ENCODE results near the gene SPTBN1.

DNA sequence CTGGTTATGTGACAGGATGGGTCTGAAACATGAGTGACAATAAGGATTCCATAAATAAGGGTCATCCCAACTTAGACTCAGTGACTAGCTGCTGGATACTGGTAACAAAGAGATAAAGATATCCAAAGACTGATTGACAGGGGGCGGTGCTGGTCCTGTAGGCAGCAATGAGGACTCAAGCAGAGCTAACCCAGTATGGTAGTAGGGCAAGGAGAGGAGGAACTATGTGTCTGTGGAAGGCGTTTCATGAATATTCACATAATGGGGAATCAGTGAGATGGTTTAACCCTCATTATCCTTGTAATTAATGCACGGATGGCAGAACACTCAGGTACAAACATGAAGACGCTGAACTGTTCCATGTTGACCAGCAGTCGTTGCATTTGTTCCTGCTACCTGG, 164.8 kb downstream of the SPTBN1 start:
- no peak for TF ChIP-seq TAF1 (IDR thresholded peaks at IDR 0.05; ENCODE audit: control insufficient read depth, extremely low read depth, insufficient read depth, low read length, severe bottlenecking)
- no peak for TF ChIP-seq CTCF (IDR thresholded peaks at IDR 0.05 in 2 of 3, conservative IDR thresholded peaks at IDR 0.05 in 1 of 3; ENCODE audit: insufficient read depth in 2 of 3, low read depth in 1 of 3, low read length in 3 of 3)
- TF ChIP-seq JUNB (CRISPR knock-in tag; conservative IDR thresholded peaks at IDR 0.05) = no peak
- no peak for TF ChIP-seq SP1 (CRISPR knock-in tag; IDR thresholded peaks at IDR 0.05)
- TF ChIP-seq MAFK (IDR thresholded peaks at IDR 0.05; ENCODE audit: low read length) = no peak
- TF ChIP-seq RCOR1 (IDR thresholded peaks at IDR 0.05; ENCODE audit: borderline replicate concordance in 1 of 2, low read depth in 2 of 2, low read length in 2 of 2) = no peak
- no peak for TF ChIP-seq HNRNPK (IDR thresholded peaks at IDR 0.05; ENCODE audit: low read depth, low read length, poor library complexity, severe bottlenecking)
- TF ChIP-seq SMARCC2 (IDR thresholded peaks at IDR 0.05; ENCODE audit: low read depth) = no peak
- TF ChIP-seq ZFX (CRISPR knock-in tag; IDR thresholded peaks at IDR 0.05) = no peak
- no peak for TF ChIP-seq MYNN (IDR thresholded peaks at IDR 0.05)
- no peak for TF ChIP-seq MYNN (CRISPR knock-in tag; IDR thresholded peaks at IDR 0.05)

All from K562 (cell line).